ENCODE results near the gene SART1.

- TF ChIP-seq CTCF (conservative IDR thresholded peaks at IDR 0.05; ENCODE audit: low read depth, low read length) (no peak), EZH2phosphoT487 (IDR thresholded peaks at IDR 0.05; ENCODE audit: borderline replicate concordance, low read length) (no peak), EZH2 (IDR thresholded peaks at IDR 0.05; ENCODE audit: low read length, unreplicated experiment) (no peak)
Observed at GRCh38 chr11:65920372-65920802, 41.1 kb upstream of the SART1 start.
